H9 (cell line): ENCODE data around the gene KAZN. TPM values are rescaled to one million over a fixed set of nuclear protein-coding genes. Genes with fewer than 3 reads are reported as not detected.

Source experiments
- DNase-seq: peaks from one replicate; pipeline ENCODE4 v3.0.0-alpha.2; 2017
- H2AFZ ChIP-seq: one replicate; pipeline ENCODE4 v1.6.1; 2013; ENCODE audit warnings: mild to moderate bottlenecking, low read length, control low read depth, moderate library complexity
- H2AK5ac ChIP-seq: 2 replicates; pipeline ENCODE4 v1.6.1; 2013; ENCODE audit warnings: low read length, control low read depth, mixed read lengths; ENCODE audit not compliant: insufficient read length
- H2BK120ac ChIP-seq: one replicate; pipeline ENCODE4 v1.6.1; 2013; ENCODE audit warnings: low read depth, mild to moderate bottlenecking, low read length, control low read depth, inconsistent platforms; ENCODE audit not compliant: poor library complexity, severe bottlenecking
- H2BK12ac ChIP-seq: 2 replicates; pipeline ENCODE4 v1.6.1; 2013; ENCODE audit warnings: low read length, control low read depth, mixed read lengths, low read depth; ENCODE audit not compliant: insufficient read length
- H2BK15ac ChIP-seq: 2 replicates; pipeline ENCODE4 v1.6.1; 2013; ENCODE audit warnings: low read depth, low read length, control low read depth
- H2BK20ac ChIP-seq: one replicate; pipeline ENCODE4 v1.6.1; 2013; ENCODE audit warnings: low read depth, mild to moderate bottlenecking, low read length, control low read depth, inconsistent platforms; ENCODE audit not compliant: poor library complexity, severe bottlenecking
- H2BK5ac ChIP-seq: 2 replicates; pipeline ENCODE4 v1.6.1; 2013; ENCODE audit warnings: low read length, control low read depth, mixed read lengths; ENCODE audit not compliant: insufficient read length
- H3K14ac ChIP-seq: 2 replicates; pipeline ENCODE4 v1.6.1; 2013; ENCODE audit warnings: low read length, control low read depth; ENCODE audit not compliant: insufficient read depth
- H3K18ac ChIP-seq: 2 replicates; pipeline ENCODE4 v1.6.1; 2013; ENCODE audit warnings: low read depth, mild to moderate bottlenecking, mixed read lengths, low read length, control low read depth; ENCODE audit not compliant: insufficient read length
- H3K23ac ChIP-seq: 2 replicates; pipeline ENCODE4 v1.6.1; 2013; ENCODE audit warnings: low read length, control low read depth, mixed read lengths, low read depth; ENCODE audit not compliant: insufficient read length
- H3K23me2 ChIP-seq: 2 replicates; pipeline ENCODE4 v1.6.1; 2013; ENCODE audit warnings: low read depth, mild to moderate bottlenecking, mixed read lengths, low read length, control low read depth; ENCODE audit not compliant: insufficient read length, poor library complexity, severe bottlenecking
- H3K27ac ChIP-seq: 2 replicates; pipeline ENCODE4 v1.5.1; 2013; ENCODE audit warnings: low read length, control low read depth, mixed read lengths, low read depth; ENCODE audit not compliant: insufficient read length
- H3K27me3 ChIP-seq: 2 replicates; pipeline ENCODE4 v1.6.1; 2013; ENCODE audit warnings: low read length, control low read depth, inconsistent platforms; ENCODE audit not compliant: insufficient read depth
- H3K4ac ChIP-seq: 2 replicates; pipeline ENCODE4 v1.6.1; 2013; ENCODE audit warnings: low read depth, mild to moderate bottlenecking, control low read depth, inconsistent platforms, low read length, moderate library complexity
- H3K4me1 ChIP-seq: 2 replicates; pipeline ENCODE4 v1.6.1; 2013; ENCODE audit warnings: low read length, control low read depth, inconsistent platforms; ENCODE audit not compliant: insufficient read depth
- H3K4me2 ChIP-seq: 2 replicates; pipeline ENCODE4 v1.6.1; 2013; ENCODE audit warnings: low read length, control low read depth, mixed read lengths; ENCODE audit not compliant: insufficient read length, insufficient read depth
- H3K56ac ChIP-seq: 2 replicates; pipeline ENCODE4 v1.6.1; 2013; ENCODE audit warnings: low read depth, mild to moderate bottlenecking, mixed read lengths, low read length, control low read depth; ENCODE audit not compliant: insufficient read length
- H3K79me1 ChIP-seq: 2 replicates; pipeline ENCODE4 v1.6.1; 2013; ENCODE audit warnings: low read depth, mild to moderate bottlenecking, moderate library complexity, low read length, control low read depth, inconsistent platforms; ENCODE audit not compliant: insufficient read depth, poor library complexity, severe bottlenecking
- H3K79me2 ChIP-seq: 2 replicates; pipeline ENCODE4 v1.6.1; 2013; ENCODE audit warnings: low read length, control low read depth, inconsistent platforms; ENCODE audit not compliant: insufficient read depth
- H3K9ac ChIP-seq: 2 replicates; pipeline ENCODE4 v1.6.1; 2013; ENCODE audit warnings: low read length, control low read depth, mixed read lengths; ENCODE audit not compliant: insufficient read length; ENCODE audit errors: extremely low read depth
- H3K9me3 ChIP-seq: one replicate; pipeline ENCODE4 v1.6.1; 2013; ENCODE audit warnings: low read depth, low read length, inconsistent platforms; ENCODE audit not compliant: control insufficient read depth
- H3T11ph ChIP-seq: one replicate; pipeline ENCODE4 v1.6.1; 2013; ENCODE audit warnings: mild to moderate bottlenecking, low read length, control low read depth, inconsistent platforms
- H4K20me1 ChIP-seq: one replicate; pipeline ENCODE4 v1.6.1; 2013; ENCODE audit not compliant: control insufficient read depth, insufficient read length, insufficient read depth
- H4K5ac ChIP-seq: 2 replicates; pipeline ENCODE4 v1.6.1; 2013; ENCODE audit warnings: low read depth, mild to moderate bottlenecking, mixed read lengths, low read length, control low read depth; ENCODE audit not compliant: insufficient read length
- H4K8ac ChIP-seq: replicated peaks from 2 replicates; pipeline ENCODE4 v1.6.1; 2013; ENCODE audit warnings: low read length, control low read depth, mixed read lengths, low read depth; ENCODE audit not compliant: insufficient read length
- H4K91ac ChIP-seq: 2 replicates; pipeline ENCODE4 v1.6.1; 2013; ENCODE audit warnings: low read depth, mild to moderate bottlenecking, moderate library complexity, mixed read lengths, low read length, control low read depth; ENCODE audit not compliant: insufficient read length
- H3K27ac Mint-ChIP-seq, 3 experiments: 2 replicates in 2 of 3; 3 replicates in 1 of 3; pipeline ENCODE4 v1.8.0; 2020 to 2021; ENCODE audit warnings: mixed read lengths in 3 of 3, mild to moderate bottlenecking in 1 of 3, moderate library complexity in 1 of 3
- H3K27me3 Mint-ChIP-seq: 2 replicates; pipeline ENCODE4 v1.8.0; 2021; ENCODE audit warnings: low read depth, mild to moderate bottlenecking, moderate library complexity, mixed read lengths
- H3K36me3 Mint-ChIP-seq, 3 experiments: 2 replicates in 2 of 3; 3 replicates in 1 of 3; pipeline ENCODE4 v1.8.0; 2020 to 2021; ENCODE audit warnings: low read depth in 3 of 3, mixed read lengths in 3 of 3; ENCODE audit not compliant: insufficient read depth in 1 of 3
- H3K4me1 Mint-ChIP-seq, 2 experiments: 2 replicates each; pipeline ENCODE4 v1.8.0; 2020; ENCODE audit warnings: mixed read lengths in 2 of 2
- H3K4me3 Mint-ChIP-seq, 2 experiments: 2 replicates in 1 of 2; 3 replicates in 1 of 2; pipeline ENCODE4 v1.8.0; 2020 to 2021; ENCODE audit warnings: mild to moderate bottlenecking in 2 of 2, mixed read lengths in 2 of 2, moderate library complexity in 1 of 2
- H3K9me3 Mint-ChIP-seq, 2 experiments: 2 replicates in 1 of 2; 3 replicates in 1 of 2; pipeline ENCODE4 v1.8.0; 2020; ENCODE audit warnings: mild to moderate bottlenecking in 2 of 2, mixed read lengths in 2 of 2, moderate library complexity in 1 of 2
- CTCF ChIP-seq: fragments of 200-600 bp; sonication (generic); conservative IDR thresholded peaks from 3 replicates; pipeline ENCODE4 v1.8.0; 2021; ENCODE audit warnings: antibody characterized with exemption, mild to moderate bottlenecking
- WGBS: extraction: QIAGEN DNeasy Blood & Tissue Kit; methylation state at CpG from one replicate; pipeline ENCODE4 v1.1.7; 2013; ENCODE audit warnings: missing lambda C conversion rate, low lambda C conversion rate, mixed read lengths; ENCODE audit not compliant: insufficient read length; ENCODE audit errors: extremely low coverage; 5-methylcytosine and 5-hydroxymethylcytosine counted together
- total RNA-seq: library from RNA; stranded (reverse); gene quantifications from 2 replicates; pipeline ENCODE4 v1.2.1, GENCODE V29; 2021

Gene KAZN
- total RNA-seq, 1 experiment from 2014 or later = 7.6 TPM

GRCh38 chr1:15047237-15047636 lies 448.8 kb downstream of the KAZN start:
- Histone ChIP-seq H3K4me1 (no peaks in the 10 kb centered on the region), H3K18ac (no peak overlapping the region), H3K4ac (no peak overlapping the region), H3K9ac (no peak overlapping the region), H4K20me1 (no peaks in the 10 kb centered on the region), H2BK20ac (no peak overlapping the region), H2AK5ac (no peak overlapping the region), H3K27ac (no peak overlapping the region), H3K23ac (no peak overlapping the region), H4K91ac (no peak overlapping the region), H4K8ac (no peak overlapping the region), H2BK15ac (no peak overlapping the region), H3K27me3 (no peaks in the 10 kb centered on the region), H3K4me2 (no peak overlapping the region), H3K79me1 (no peaks in the 10 kb centered on the region), H3T11ph (no peak overlapping the region), H3K9me3 (no peaks in the 10 kb centered on the region), H3K23me2 (no peaks in the 10 kb centered on the region), H4K5ac (no peak overlapping the region), H3K56ac (no peak overlapping the region), H2BK5ac (no peak overlapping the region), H2BK12ac (no peak overlapping the region), H3K79me2 (no peaks in the 10 kb centered on the region), H2AFZ (no peak overlapping the region), H2BK120ac (no peak overlapping the region), H3K14ac (no peak overlapping the region; the same call in 1 of the 2 replicates)
- no CpG with 5 or more reads among the region's 11 CpGs for WGBS
- H3K9me3 Mint-ChIP-seq = no peaks in the 10 kb centered on the region
- no peak for TF ChIP-seq CTCF
- H3K4me3 Mint-ChIP-seq = no peak overlapping the region
- H3K27ac Mint-ChIP-seq = peak overlapping the region in 1 of 3 experiments; percentile 48; a peak in 1 of 7 replicates
- peaks cover 5% of the 10 kb centered on the region for H3K27me3 Mint-ChIP-seq
- DNase-seq = no peak
- H3K36me3 Mint-ChIP-seq = peaks cover 0 to 1% (median 0%) of the 10 kb centered on the region in 3 experiments; a peak in 1 of 7 replicates
- peaks cover 2 to 8% of the 10 kb centered on the region in 2 experiments; a peak in 2 of 4 replicates for H3K4me1 Mint-ChIP-seq
